Memory B cell (primary cell): Measurements from ENCODE around the gene VEPH1.
A peak's percentile ranks its signal among the peaks of the same experiment; 100 is the strongest.

Experiments used
- ATAC-seq: fragments of 150-1000 bp; cut with Tn5 transposase; 2 replicates; pipeline ENCODE4 v1.10.0; 2021; ENCODE audit warnings: low read depth, mild to moderate bottlenecking, moderate library complexity
- DNase-seq, 2 donors: peaks; one replicate each; pipeline ENCODE4 v3.0.0; 2022; ENCODE audit warnings: low spot score in 2 of 2
- H3K27ac Mint-ChIP-seq: one replicate; pipeline ENCODE4 v1.8.0; 2022; ENCODE audit warnings: mild to moderate bottlenecking, moderate library complexity, mixed read lengths
- H3K27me3 Mint-ChIP-seq: one replicate; pipeline ENCODE4 v1.8.0; 2022; ENCODE audit warnings: mixed read lengths
- H3K36me3 Mint-ChIP-seq: one replicate; pipeline ENCODE4 v1.8.0; 2022; ENCODE audit warnings: mild to moderate bottlenecking, mixed read lengths
- H3K4me1 Mint-ChIP-seq: one replicate; pipeline ENCODE4 v1.8.0; 2022; ENCODE audit warnings: mixed read lengths
- H3K4me3 Mint-ChIP-seq: one replicate; pipeline ENCODE4 v1.8.0; 2022; ENCODE audit warnings: mild to moderate bottlenecking, moderate library complexity, mixed read lengths
- H3K9me3 Mint-ChIP-seq: one replicate; pipeline ENCODE4 v1.8.0; 2022; ENCODE audit warnings: mixed read lengths

VEPH1 gene

GRCh38 chr3:157502916-157503595 lies at the start of gene VEPH1:
VEPH1 (minus strand) TSS chr3:157503416; CDS start chr3:157495349, 8,067 bp downstream.
- Mint-ChIP-seq H3K4me3 (no peak within 1 kb of the TSS), H3K4me1 (peaks cover 6% of the 10 kb centered on the region), H3K36me3 (no peaks in the 10 kb centered on the region), H3K27ac (no peak within 1 kb of the TSS), H3K9me3 (peaks cover 5% of the 10 kb centered on the region), H3K27me3 (peaks cover 10% of the 10 kb centered on the region)
- ATAC-seq (no peak), DNase-seq (no peak)

- Mint-ChIP-seq H3K27ac (no peak overlapping the region), H3K4me3 (no peak overlapping the region), H3K36me3 (no peaks in the 10 kb centered on the region), H3K4me1 (no peaks in the 10 kb centered on the region), H3K27me3 (peaks cover 1% of the 10 kb centered on the region), H3K9me3 (peaks cover 6% of the 10 kb centered on the region)
- no peak for ATAC-seq
- DNase-seq: no peak
These were observed 48.7 kb upstream of the VEPH1 start for GRCh38 chr3:157551961-157552360.

- no peak overlapping the region for H3K27ac Mint-ChIP-seq
- ATAC-seq: no peak
- no peaks in the 10 kb centered on the region for H3K4me1 Mint-ChIP-seq
- peaks cover 3% of the 10 kb centered on the region for H3K27me3 Mint-ChIP-seq
- H3K9me3 Mint-ChIP-seq: peaks cover 6% of the 10 kb centered on the region
- DNase-seq: no peak
- no peak overlapping the region for H3K4me3 Mint-ChIP-seq
- H3K36me3 Mint-ChIP-seq: no peaks in the 10 kb centered on the region
These were observed 46.3 kb upstream of the VEPH1 start for GRCh38 chr3:157549498-157549897.

GRCh38 chr3:157544501-157545130 lies 41.4 kb upstream of the VEPH1 start:
- peaks cover 5% of the 10 kb centered on the region for H3K9me3 Mint-ChIP-seq
- no peak overlapping the region for H3K4me3 Mint-ChIP-seq
- H3K27me3 Mint-ChIP-seq: peaks cover 11% of the 10 kb centered on the region
- no peaks in the 10 kb centered on the region for H3K4me1 Mint-ChIP-seq
- ATAC-seq (no peak), DNase-seq (no peak)
- no peaks in the 10 kb centered on the region for H3K36me3 Mint-ChIP-seq
- H3K27ac Mint-ChIP-seq: no peak overlapping the region

GRCh38 chr3:157543501-157544035 lies 40.4 kb upstream of the VEPH1 start:
- Mint-ChIP-seq H3K27me3 (peaks cover 11% of the 10 kb centered on the region), H3K9me3 (peaks cover 5% of the 10 kb centered on the region), H3K36me3 (no peaks in the 10 kb centered on the region), H3K4me1 (no peaks in the 10 kb centered on the region), H3K27ac (no peak overlapping the region), H3K4me3 (no peak overlapping the region)
- no peak for ATAC-seq
- DNase-seq: no peak

- H3K9me3 Mint-ChIP-seq: peaks cover 5% of the 10 kb centered on the region
- DNase-seq: no peak
- no peaks in the 10 kb centered on the region for H3K36me3 Mint-ChIP-seq
- no peaks in the 10 kb centered on the region for H3K4me1 Mint-ChIP-seq
- H3K27ac Mint-ChIP-seq: no peak overlapping the region
- H3K4me3 Mint-ChIP-seq: no peak overlapping the region
- peaks cover 11% of the 10 kb centered on the region for H3K27me3 Mint-ChIP-seq
- ATAC-seq: no peak
These were observed 39.7 kb upstream of the VEPH1 start for GRCh38 chr3:157542711-157543500.

- DNase-seq (no peak), ATAC-seq (no peak)
- H3K27ac Mint-ChIP-seq: no peak overlapping the region
- H3K9me3 Mint-ChIP-seq: peaks cover 4% of the 10 kb centered on the region
- no peaks in the 10 kb centered on the region for H3K4me1 Mint-ChIP-seq
- no peaks in the 10 kb centered on the region for H3K36me3 Mint-ChIP-seq
- peaks cover 11% of the 10 kb centered on the region for H3K27me3 Mint-ChIP-seq
- H3K4me3 Mint-ChIP-seq: no peak overlapping the region
These were observed 38.5 kb upstream of the VEPH1 start for GRCh38 chr3:157541506-157542236.

GRCh38 chr3:157540656-157541055 lies 37.4 kb upstream of the VEPH1 start:
- Mint-ChIP-seq H3K27ac (no peak overlapping the region), H3K27me3 (peaks cover 10% of the 10 kb centered on the region), H3K36me3 (no peaks in the 10 kb centered on the region), H3K9me3 (peaks cover 4% of the 10 kb centered on the region), H3K4me1 (no peaks in the 10 kb centered on the region), H3K4me3 (no peak overlapping the region)
- DNase-seq: no peak
- ATAC-seq: no peak

GRCh38 chr3:157535667-157536066 lies 32.5 kb upstream of the VEPH1 start:
- no peaks in the 10 kb centered on the region for H3K36me3 Mint-ChIP-seq
- no peaks in the 10 kb centered on the region for H3K27me3 Mint-ChIP-seq
- DNase-seq (no peak), ATAC-seq (no peak)
- no peaks in the 10 kb centered on the region for H3K9me3 Mint-ChIP-seq
- no peaks in the 10 kb centered on the region for H3K4me1 Mint-ChIP-seq
- no peak overlapping the region for H3K27ac Mint-ChIP-seq
- no peak overlapping the region for H3K4me3 Mint-ChIP-seq

- Mint-ChIP-seq H3K27me3 (no peaks in the 10 kb centered on the region), H3K36me3 (no peaks in the 10 kb centered on the region), H3K4me1 (no peaks in the 10 kb centered on the region), H3K27ac (no peak overlapping the region), H3K9me3 (no peaks in the 10 kb centered on the region), H3K4me3 (no peak overlapping the region)
- ATAC-seq (no peak), DNase-seq (no peak)
These were observed 31.5 kb upstream of the VEPH1 start for GRCh38 chr3:157534725-157535161.

- H3K36me3 Mint-ChIP-seq: no peaks in the 10 kb centered on the region
- no peak for DNase-seq
- no peaks in the 10 kb centered on the region for H3K4me1 Mint-ChIP-seq
These were observed 30.3 kb upstream of the VEPH1 start for GRCh38 chr3:157533298-157534070.

GRCh38 chr3:157532529-157533297 lies 29.5 kb upstream of the VEPH1 start:
- no peaks in the 10 kb centered on the region for H3K4me1 Mint-ChIP-seq
- peak in 1 of 2 donors; percentile 5 for DNase-seq
- H3K27ac Mint-ChIP-seq: no peak overlapping the region
- no peak overlapping the region for H3K4me3 Mint-ChIP-seq
- H3K27me3 Mint-ChIP-seq: no peaks in the 10 kb centered on the region
- ATAC-seq: no peak
- H3K9me3 Mint-ChIP-seq: no peaks in the 10 kb centered on the region
- no peaks in the 10 kb centered on the region for H3K36me3 Mint-ChIP-seq

More at GRCh38 chr3:157533298-157534070, 30.3 kb upstream of the VEPH1 start:
- Mint-ChIP-seq H3K27me3 (no peaks in the 10 kb centered on the region), H3K27ac (no peak overlapping the region), H3K9me3 (no peaks in the 10 kb centered on the region), H3K4me3 (no peak overlapping the region)
- no peak for ATAC-seq
